Naive B cell (primary cell): ENCODE results near the gene RAB24. TPM values are rescaled to one million over a fixed set of nuclear protein-coding genes. Genes with fewer than 3 reads are reported as not detected.
A peak's percentile ranks its signal among the peaks of the same experiment; 100 is the strongest.
"Not testable (repeated sequence)": the region's sequence is repeated elsewhere in the genome, so short reads cannot be mapped to it uniquely, and the experiment has no call there.

ENCODE experiments used
- ATAC-seq, 2 donors: fragments of 150-1000 bp; cut with Tn5 transposase; 2 replicates each; pipeline ENCODE4 v1.10.0; 2021; ENCODE audit warnings: low read depth in 2 of 2, mild to moderate bottlenecking in 2 of 2, moderate library complexity in 2 of 2
- DNase-seq: peaks from one replicate; pipeline ENCODE4 v3.0.0; 2022
- H3K27ac Mint-ChIP-seq, 6 donors: one replicate each; pipeline ENCODE4 v1.8.0; 2020 to 2022; ENCODE audit warnings: mild to moderate bottlenecking in 6 of 6, mixed read lengths in 6 of 6, moderate library complexity in 5 of 6, inconsistent platforms in 2 of 6
- H3K27me3 Mint-ChIP-seq, 3 donors: one replicate each; pipeline ENCODE4 v1.8.0; 2021 to 2022; ENCODE audit warnings: mixed read lengths in 3 of 3, mild to moderate bottlenecking in 1 of 3
- H3K36me3 Mint-ChIP-seq, 2 donors: one replicate each; pipeline ENCODE4 v1.8.0; 2020 to 2022; ENCODE audit warnings: mixed read lengths in 2 of 2, inconsistent platforms in 1 of 2, mild to moderate bottlenecking in 1 of 2
- H3K4me1 Mint-ChIP-seq, 3 donors: one replicate each; pipeline ENCODE4 v1.8.0; 2020 to 2022; ENCODE audit warnings: mixed read lengths in 3 of 3, inconsistent platforms in 1 of 3, mild to moderate bottlenecking in 1 of 3, moderate library complexity in 1 of 3
- H3K4me3 Mint-ChIP-seq, 8 donors: one replicate each; pipeline ENCODE4 v1.8.0; 2020 to 2022; ENCODE audit warnings: mild to moderate bottlenecking in 8 of 8, mixed read lengths in 8 of 8, moderate library complexity in 8 of 8, inconsistent platforms in 2 of 8
- H3K9me3 Mint-ChIP-seq, 7 donors: one replicate each; pipeline ENCODE4 v1.8.0; 2020 to 2022; ENCODE audit warnings: mixed read lengths in 7 of 7, mild to moderate bottlenecking in 5 of 7, inconsistent platforms in 2 of 7, moderate library complexity in 1 of 7
- polyA plus RNA-seq, 6 donors: library from polyadenylated mRNA; unstranded; fragments of 300-500 nt; fragmentation: Illumina TruSeq; gene quantifications; one replicate each; pipeline ENCODE4 v1.2.3, GENCODE V29; 2021; ENCODE audit warnings: low read depth in 6 of 6

The RAB24 gene
- polyA plus RNA-seq, 6 donors from 2014 or later: 33.0 to 79.5 (median 47.3) TPM

GRCh38 chr5:177312649-177313181 is 9.2 kb upstream of the RAB24 start:
- DNase-seq (no peak), ATAC-seq (peak; percentile 4 to 11)
- Mint-ChIP-seq H3K27ac (peak overlapping the region in 3 of 6 donors; percentile 24 to 87 (median 83)), H3K9me3 (no peaks in the 10 kb centered on the region), H3K4me3 (peak overlapping the region; percentile 70 to 92 (median 80)), H3K4me1 (peaks cover 17 to 42% (median 33%) of the 10 kb centered on the region in 3 donors), H3K36me3 (no peaks in the 10 kb centered on the region), H3K27me3 (no peaks in the 10 kb centered on the region)

DNA sequence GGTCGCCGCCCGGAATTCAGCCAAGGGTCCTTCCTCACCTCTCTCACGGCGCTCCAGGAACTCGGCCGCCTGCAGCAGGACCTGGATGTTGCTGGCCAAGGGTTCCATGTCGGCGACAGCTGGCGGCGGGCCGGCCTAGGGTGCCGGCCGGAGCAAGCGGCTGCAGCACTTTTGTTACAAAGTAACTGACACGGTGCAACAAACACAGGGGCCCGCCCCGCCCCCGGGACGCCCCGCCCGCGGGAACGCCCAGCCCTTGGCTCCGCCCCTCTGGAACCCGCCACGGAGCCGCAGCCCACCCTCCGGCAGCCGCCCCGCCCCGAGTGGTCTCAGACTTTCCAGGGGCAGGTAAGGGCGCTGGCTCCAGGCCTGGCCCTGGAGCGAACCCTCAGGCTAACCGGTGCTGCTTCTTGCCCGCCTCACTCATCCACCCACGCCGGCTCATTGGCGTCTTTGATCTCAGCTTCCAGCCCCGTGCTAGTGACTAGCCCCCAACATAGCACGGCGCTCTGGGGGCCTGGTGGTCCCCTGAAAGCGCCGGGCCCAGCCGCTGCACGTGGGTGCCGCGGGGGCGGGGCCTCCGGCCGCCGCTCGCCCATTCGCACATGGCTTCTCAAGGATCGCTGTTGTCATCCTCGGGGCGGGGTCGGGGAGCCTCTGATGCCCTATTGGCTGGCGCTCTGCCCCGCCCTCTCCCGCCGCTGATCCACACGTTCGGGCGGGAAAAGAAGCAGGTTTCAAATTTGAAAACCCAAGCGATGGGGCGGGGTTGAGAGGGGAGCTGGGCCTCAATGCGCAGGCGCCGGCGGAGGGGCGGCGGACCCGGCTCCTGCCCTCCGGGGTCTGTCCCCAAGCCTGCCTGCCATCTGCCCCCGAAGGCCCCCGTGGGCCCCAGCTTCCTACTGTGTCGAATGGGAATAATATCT is 8.5 kb upstream of the RAB24 start, which contains the start of gene MXD3:
MXD3 (minus strand) TSS at position 176 of the 926 bp plus-strand sequence; CDS start at position 108, 68 bp downstream.
- peaks cover 18 to 42% (median 29%) of the 10 kb centered on the region in 3 donors for H3K4me1 Mint-ChIP-seq
- H3K9me3 Mint-ChIP-seq: no peaks in the 10 kb centered on the region
- H3K36me3 Mint-ChIP-seq: peaks cover 0 to under 1% of the 10 kb centered on the region in 2 donors
- H3K27me3 Mint-ChIP-seq: no peaks in the 10 kb centered on the region
- DNase-seq: peak; percentile 90
- peak within 1 kb of the TSS; percentile 73 to 94 (median 91) for H3K4me3 Mint-ChIP-seq
- H3K27ac Mint-ChIP-seq: peak within 1 kb of the TSS in 5 of 6 donors; percentile 57 to 87 (median 79)
- ATAC-seq: peak; percentile 89 to 91

GRCh38 chr5:177311392-177311722 is 7.8 kb upstream of the RAB24 start:
- peaks cover 0 to 6% of the 10 kb centered on the region in 2 donors for H3K36me3 Mint-ChIP-seq
- DNase-seq: no peak
- H3K4me1 Mint-ChIP-seq: peaks cover 21 to 42% (median 31%) of the 10 kb centered on the region in 3 donors
- H3K27me3 Mint-ChIP-seq: no peaks in the 10 kb centered on the region
- peak overlapping the region; percentile 63 to 91 (median 76) for H3K4me3 Mint-ChIP-seq
- H3K27ac Mint-ChIP-seq: peak overlapping the region in 1 of 6 donors; percentile 57
- H3K9me3 Mint-ChIP-seq: no peaks in the 10 kb centered on the region
- no peak for ATAC-seq

- Mint-ChIP-seq H3K4me3 (peak overlapping the region; percentile 73 to 94 (median 88)), H3K9me3 (no peaks in the 10 kb centered on the region), H3K36me3 (peaks cover 0 to 6% of the 10 kb centered on the region in 2 donors), H3K27ac (peak overlapping the region in 5 of 6 donors; percentile 48 to 64 (median 57)), H3K4me1 (peaks cover 25 to 47% (median 35%) of the 10 kb centered on the region in 3 donors), H3K27me3 (no peaks in the 10 kb centered on the region)
- peak; percentile 15 to 29 for ATAC-seq
- DNase-seq: peak; percentile 64
These were observed 7.4 kb upstream of the RAB24 start for GRCh38 chr5:177310757-177311391.

DNA sequence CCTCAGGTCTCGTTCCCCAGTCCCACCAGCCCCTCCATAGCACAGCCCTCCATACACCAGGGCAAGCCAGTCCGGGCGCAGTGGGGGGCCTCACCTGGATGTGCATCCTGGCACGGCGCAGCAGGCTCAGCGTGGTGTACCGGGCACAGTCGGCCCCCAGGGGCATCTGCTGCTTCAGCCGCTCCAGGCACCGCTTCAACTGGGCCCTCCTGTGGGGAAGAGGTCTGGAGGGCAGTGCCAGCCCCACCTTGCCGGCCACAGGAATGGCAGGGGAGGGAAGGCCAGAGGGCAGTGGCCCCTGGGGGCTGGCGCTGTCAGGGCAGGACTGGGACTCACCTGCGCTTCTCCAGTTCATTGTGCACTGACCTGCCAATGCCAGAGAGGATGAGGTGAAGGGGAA is 6.8 kb upstream of the RAB24 start:
- H3K27ac Mint-ChIP-seq: peak overlapping the region in 1 of 6 donors; percentile 57
- DNase-seq: no peak
- H3K4me1 Mint-ChIP-seq: peaks cover 25 to 52% (median 40%) of the 10 kb centered on the region in 3 donors
- peaks cover 0 to 6% of the 10 kb centered on the region in 2 donors for H3K36me3 Mint-ChIP-seq
- no peaks in the 10 kb centered on the region for H3K9me3 Mint-ChIP-seq
- H3K27me3 Mint-ChIP-seq: no peaks in the 10 kb centered on the region
- ATAC-seq: no peak
- H3K4me3 Mint-ChIP-seq: peak overlapping the region; percentile 73 to 94 (median 88)

GRCh38 chr5:177309351-177310191 is 6.1 kb upstream of the RAB24 start:
- H3K36me3 Mint-ChIP-seq: peaks cover 0 to 6% of the 10 kb centered on the region in 2 donors

DNA sequence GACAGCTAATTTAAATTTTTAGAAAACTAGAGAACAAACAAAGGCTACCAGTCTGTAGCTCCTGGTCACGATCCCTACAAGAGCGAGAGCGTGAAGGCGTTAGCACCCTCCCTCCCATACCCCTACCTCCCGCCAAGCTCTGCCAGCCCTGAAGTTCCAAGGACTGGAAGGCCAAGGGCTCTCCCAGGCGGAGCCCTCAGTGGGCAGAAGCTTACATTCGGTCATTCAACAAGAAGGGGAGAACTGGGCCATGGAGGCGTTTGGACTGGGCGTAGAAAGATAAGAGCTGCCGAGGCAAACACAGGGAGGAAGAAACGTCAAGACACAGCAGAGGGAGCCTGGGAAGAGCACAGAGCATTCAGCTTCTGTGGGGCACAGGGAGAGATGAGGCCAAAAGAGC is 5.2 kb upstream of the RAB24 start:
- Mint-ChIP-seq H3K36me3 (peaks cover 0 to 6% of the 10 kb centered on the region in 2 donors), H3K27ac (peak overlapping the region in 3 of 6 donors; percentile 63 to 75 (median 66)), H3K9me3 (no peaks in the 10 kb centered on the region), H3K4me3 (peak overlapping the region in 3 of 8 donors; percentile 58 to 78 (median 60)), H3K27me3 (no peaks in the 10 kb centered on the region), H3K4me1 (peaks cover 36 to 68% (median 55%) of the 10 kb centered on the region in 3 donors)
- ATAC-seq (no peak), DNase-seq (no peak)

More at GRCh38 chr5:177309351-177310191, 6.1 kb upstream of the RAB24 start:
- ATAC-seq (peak; percentile 13 to 18), DNase-seq (peak; percentile 59)
- Mint-ChIP-seq H3K27ac (peak overlapping the region in 5 of 6 donors; percentile 36 to 79 (median 54)), H3K27me3 (no peaks in the 10 kb centered on the region), H3K4me3 (peak overlapping the region in 7 of 8 donors; percentile 37 to 85 (median 55)), H3K9me3 (no peaks in the 10 kb centered on the region), H3K4me1 (peaks cover 29 to 60% (median 48%) of the 10 kb centered on the region in 3 donors)

DNA sequence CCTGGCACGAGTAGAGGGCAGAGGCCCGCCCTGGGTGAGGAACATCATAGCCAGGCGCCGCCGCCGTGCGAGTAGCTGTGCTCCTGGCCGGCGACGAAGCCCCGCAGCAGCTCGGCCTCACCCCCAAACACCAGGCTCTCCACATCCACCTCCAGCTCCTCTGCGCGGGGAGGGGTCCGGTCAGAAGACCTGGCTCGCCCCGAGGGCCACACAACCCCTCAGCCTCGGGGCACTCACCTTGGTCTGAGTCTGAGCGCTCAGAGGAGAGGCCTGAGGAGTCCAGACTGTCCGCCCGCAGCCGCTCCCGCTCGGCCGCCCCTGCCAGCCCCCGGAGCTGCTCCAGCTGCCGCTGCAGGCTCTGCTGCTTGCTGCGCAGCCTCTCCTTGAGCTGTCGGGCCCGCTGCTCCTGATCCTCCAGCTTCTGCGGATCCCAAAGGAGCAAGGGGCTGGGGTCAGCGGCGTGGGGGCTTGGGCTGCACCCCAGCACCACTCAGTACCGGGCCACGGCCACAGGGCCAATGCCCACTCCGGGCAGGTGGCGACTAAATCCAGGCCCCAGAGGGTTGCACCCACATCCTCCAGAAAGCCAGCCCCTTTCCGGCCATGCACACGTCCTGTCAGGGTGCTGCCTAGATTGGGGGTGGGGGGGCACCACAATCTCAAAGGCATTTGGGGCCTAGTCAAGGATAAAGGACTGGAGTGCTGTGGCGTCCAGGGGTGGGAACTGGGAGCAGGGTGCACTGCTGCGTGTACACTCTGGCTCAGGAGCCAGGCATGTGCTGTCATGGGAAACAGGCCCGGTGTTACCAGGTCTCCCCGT is 4.2 kb upstream of the RAB24 start:
- ATAC-seq (no peak), DNase-seq (no peak)
- Mint-ChIP-seq H3K4me3 (peak overlapping the region in 1 of 8 donors; percentile 78), H3K27ac (peak overlapping the region in 1 of 6 donors; percentile 83), H3K36me3 (peaks cover 0 to 6% of the 10 kb centered on the region in 2 donors), H3K9me3 (no peaks in the 10 kb centered on the region), H3K27me3 (no peaks in the 10 kb centered on the region), H3K4me1 (peaks cover 33 to 70% (median 54%) of the 10 kb centered on the region in 3 donors)

DNA sequence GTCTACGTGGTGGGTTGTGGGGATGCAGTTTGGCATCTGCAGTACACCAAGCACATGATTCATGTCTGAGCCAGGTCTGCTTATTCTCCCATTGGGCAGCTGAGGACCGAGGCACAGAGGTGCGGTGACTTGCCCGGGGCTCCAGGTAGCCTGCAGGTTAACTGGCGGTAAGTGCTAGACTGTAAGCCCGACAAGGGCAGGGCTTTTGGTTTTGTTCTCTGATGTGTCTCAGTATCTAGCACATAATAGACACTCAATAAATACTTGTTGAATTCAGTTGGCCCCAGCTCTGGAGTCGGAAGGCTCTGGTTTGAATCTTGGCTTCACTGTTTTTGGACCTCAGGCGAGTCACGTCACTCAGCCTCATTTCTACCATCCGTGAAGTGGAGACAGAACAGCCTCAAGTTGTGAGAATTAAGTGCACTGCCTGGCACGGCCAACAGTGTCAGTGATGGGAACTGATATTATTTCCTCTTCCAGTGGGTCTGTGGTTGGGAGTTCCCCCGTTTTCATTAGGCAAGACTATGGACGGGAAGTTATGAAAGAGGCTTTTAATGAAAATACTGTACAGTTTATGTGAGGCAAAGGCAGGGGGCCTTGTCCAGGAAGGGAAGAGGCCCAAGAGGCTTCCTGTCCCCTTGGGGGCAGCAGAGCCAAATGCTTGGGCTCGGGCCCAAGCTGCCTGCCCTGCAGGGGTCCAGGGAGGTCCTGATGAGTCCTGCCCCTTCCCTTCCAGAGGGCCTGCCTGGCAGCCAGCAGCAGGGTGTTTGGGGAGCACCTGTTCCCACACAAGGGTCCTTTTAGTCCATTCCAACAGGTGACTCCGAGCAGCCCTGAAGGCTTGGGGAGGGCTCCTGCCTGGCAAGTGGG is 3.4 kb upstream of the RAB24 start:
- Mint-ChIP-seq H3K9me3 (no peaks in the 10 kb centered on the region), H3K36me3 (peaks cover 0 to 6% of the 10 kb centered on the region in 2 donors), H3K27ac (peak overlapping the region in 3 of 6 donors; percentile 18 to 95 (median 74)), H3K4me3 (peak overlapping the region in 3 of 8 donors; percentile 56 to 97 (median 78)), H3K27me3 (no peaks in the 10 kb centered on the region), H3K4me1 (peaks cover 36 to 70% (median 60%) of the 10 kb centered on the region in 3 donors)
- DNase-seq (no peak), ATAC-seq (no peak)

GRCh38 chr5:177306103-177306640 is 2.7 kb upstream of the RAB24 start:
- not testable (repeated sequence) for H3K9me3 Mint-ChIP-seq, DNase-seq, H3K36me3 Mint-ChIP-seq, H3K27me3 Mint-ChIP-seq, ATAC-seq
- H3K27ac Mint-ChIP-seq: peak overlapping the region in 2 of 6 donors; percentile 18 to 88
- peak overlapping the region in 6 of 8 donors; percentile 22 to 97 (median 50) for H3K4me3 Mint-ChIP-seq
- peaks cover 39 to 70% (median 67%) of the 10 kb centered on the region in 3 donors for H3K4me1 Mint-ChIP-seq
